A673 (cell line): ENCODE results near the gene IFT52.

Experiments used
- EZH2 ChIP-seq: fragments of 200-600 bp; sonication (generic); IDR thresholded peaks from 2 replicates; pipeline ENCODE4 v1.6.1; 2017; ENCODE audit warnings: borderline replicate concordance, low read depth, mild to moderate bottlenecking, mixed read lengths, antibody characterized with exemption, low read length; ENCODE audit not compliant: poor library complexity, severe bottlenecking
- TF ChIP-seq, protein P1 (sequence below): fragments of 300-800, 200-600 bp; sonication (generic); conservative IDR thresholded peaks from 2 replicates; pipeline ENCODE4 v1.5.1; 2017; ENCODE audit warnings: low read depth, mild to moderate bottlenecking, antibody characterized with exemption, low read length, moderate library complexity, mixed read lengths

DNA sequence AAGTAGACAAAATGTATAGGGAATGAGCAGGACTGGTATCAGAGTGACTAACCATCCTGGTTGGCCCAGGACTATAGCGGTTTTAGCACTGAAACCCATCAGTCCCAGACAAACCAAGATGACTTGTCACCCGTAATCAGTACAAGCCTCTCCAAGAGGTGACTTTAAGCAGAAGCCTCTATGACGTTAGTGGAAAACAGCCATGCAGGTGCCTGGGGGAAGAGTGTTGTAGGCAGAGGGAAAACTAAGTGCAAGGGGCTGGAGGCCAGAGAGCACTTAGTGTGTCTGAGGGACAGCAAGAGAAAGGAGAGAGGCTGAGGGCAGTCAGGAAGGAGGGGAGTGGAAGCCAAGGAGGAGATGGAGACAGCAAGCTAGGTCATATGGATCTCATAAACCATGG is 29.8 kb upstream of the IFT52 start:
- no peak for TF ChIP-seq EZH2
- TF ChIP-seq, protein P1, sequence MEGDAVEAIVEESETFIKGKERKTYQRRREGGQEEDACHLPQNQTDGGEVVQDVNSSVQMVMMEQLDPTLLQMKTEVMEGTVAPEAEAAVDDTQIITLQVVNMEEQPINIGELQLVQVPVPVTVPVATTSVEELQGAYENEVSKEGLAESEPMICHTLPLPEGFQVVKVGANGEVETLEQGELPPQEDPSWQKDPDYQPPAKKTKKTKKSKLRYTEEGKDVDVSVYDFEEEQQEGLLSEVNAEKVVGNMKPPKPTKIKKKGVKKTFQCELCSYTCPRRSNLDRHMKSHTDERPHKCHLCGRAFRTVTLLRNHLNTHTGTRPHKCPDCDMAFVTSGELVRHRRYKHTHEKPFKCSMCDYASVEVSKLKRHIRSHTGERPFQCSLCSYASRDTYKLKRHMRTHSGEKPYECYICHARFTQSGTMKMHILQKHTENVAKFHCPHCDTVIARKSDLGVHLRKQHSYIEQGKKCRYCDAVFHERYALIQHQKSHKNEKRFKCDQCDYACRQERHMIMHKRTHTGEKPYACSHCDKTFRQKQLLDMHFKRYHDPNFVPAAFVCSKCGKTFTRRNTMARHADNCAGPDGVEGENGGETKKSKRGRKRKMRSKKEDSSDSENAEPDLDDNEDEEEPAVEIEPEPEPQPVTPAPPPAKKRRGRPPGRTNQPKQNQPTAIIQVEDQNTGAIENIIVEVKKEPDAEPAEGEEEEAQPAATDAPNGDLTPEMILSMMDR, result no peak
